RWPE1 (cell line): ENCODE data around the gene RMRP.

ENCODE experiments used
- CTCF ChIA-PET: fragments of 350-600 bp; sonication (Branson Sonifier 250); formaldehyde crosslinking; extraction: SDS; loops from one replicate; lab custom pipeline; 2021; lab: Yijun Ruan, JAX
- POLR2A ChIA-PET: fragments of 400-600 bp; formaldehyde crosslinking; extraction: SDS; loops from one replicate; lab custom pipeline; 2020; ENCODE audit warnings: antibody characterized with exemption; ENCODE audit not compliant: low non-redundant PET; lab: Yijun Ruan, JAX
- DNase-seq: peaks from one replicate; pipeline ENCODE4 v3.0.0; 2012; ENCODE audit warnings: low spot score
- H3K27ac ChIP-seq: fragments of 450-650 bp; 2 replicates; pipeline ENCODE4 v1.5.1; 2017
- TF ChIP-seq, protein P1 (sequence below): fragments of 450-650 bp; conservative IDR thresholded peaks from 2 replicates; pipeline ENCODE4 v1.5.1; 2017; ENCODE audit warnings: low read depth, mild to moderate bottlenecking

Gene RMRP

DNA sequence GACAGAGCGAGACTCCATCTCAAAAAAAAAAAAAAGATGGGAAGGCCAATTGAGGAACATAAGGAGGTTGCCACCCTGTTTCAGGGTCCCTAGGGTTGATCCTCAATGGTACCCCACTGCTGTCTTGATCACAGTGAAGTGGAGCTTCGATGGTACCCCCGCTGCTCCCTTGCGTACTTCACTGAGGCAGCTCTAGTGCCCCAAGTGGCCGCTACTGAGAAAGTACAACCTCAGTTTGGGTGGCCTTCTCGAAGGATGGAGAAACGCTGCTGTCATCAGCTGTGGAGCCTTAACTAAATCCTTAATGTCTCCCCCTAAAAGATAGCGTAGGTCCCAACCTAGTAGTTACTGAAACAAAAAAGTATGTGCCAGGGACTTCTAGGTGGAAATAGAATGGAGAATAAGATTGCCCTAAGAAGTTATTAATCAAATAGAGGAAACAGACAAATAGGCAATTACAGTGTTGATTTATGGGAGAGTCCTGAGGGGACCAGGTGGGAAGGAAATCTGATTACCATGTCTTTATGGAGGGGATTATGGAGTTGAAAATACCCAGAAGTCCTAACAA, 46.5 kb downstream of the RMRP start:
- peak; percentile 18 for DNase-seq
- POLR2A ChIA-PET: no interaction called here
- CTCF ChIA-PET: interaction anchor here (0.6 to 1.1 kb wide), 8 partner anchors 8 to 346 kb away, joined by 3 to 12 read pairs (median 4); no protein-coding TSS in a partner anchor
- TF ChIP-seq, protein P1, sequence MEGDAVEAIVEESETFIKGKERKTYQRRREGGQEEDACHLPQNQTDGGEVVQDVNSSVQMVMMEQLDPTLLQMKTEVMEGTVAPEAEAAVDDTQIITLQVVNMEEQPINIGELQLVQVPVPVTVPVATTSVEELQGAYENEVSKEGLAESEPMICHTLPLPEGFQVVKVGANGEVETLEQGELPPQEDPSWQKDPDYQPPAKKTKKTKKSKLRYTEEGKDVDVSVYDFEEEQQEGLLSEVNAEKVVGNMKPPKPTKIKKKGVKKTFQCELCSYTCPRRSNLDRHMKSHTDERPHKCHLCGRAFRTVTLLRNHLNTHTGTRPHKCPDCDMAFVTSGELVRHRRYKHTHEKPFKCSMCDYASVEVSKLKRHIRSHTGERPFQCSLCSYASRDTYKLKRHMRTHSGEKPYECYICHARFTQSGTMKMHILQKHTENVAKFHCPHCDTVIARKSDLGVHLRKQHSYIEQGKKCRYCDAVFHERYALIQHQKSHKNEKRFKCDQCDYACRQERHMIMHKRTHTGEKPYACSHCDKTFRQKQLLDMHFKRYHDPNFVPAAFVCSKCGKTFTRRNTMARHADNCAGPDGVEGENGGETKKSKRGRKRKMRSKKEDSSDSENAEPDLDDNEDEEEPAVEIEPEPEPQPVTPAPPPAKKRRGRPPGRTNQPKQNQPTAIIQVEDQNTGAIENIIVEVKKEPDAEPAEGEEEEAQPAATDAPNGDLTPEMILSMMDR: peak; percentile 89
- H3K27ac ChIP-seq: no peak overlapping the region

DNA sequence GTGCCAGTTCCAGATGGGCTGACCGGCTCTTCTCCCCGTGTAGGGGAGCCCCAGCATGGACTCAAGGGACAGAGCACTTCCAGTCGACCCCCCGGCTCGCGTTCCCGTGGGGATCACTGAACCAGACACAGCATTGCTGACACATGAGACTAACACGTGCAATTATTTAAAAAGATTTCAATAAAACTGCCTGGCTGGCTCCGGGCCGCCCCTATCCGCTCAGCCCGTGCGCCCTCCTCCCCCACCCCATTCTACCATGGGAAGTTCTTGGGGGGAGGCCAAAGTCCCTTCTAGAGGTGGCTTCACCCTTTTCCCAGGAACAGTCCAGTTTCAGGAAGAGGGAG, 48.0 kb downstream of the RMRP start:
- DNase-seq: no peak
- TF ChIP-seq, protein P1: no peak
- POLR2A ChIA-PET: no interaction called here
- H3K27ac ChIP-seq: peak overlapping the region; percentile 4; the same call in 1 of the 2 replicates
- CTCF ChIA-PET: interaction anchor here (1.2 kb wide), 1 partner anchor 87 kb away, joined by 3 read pairs; no protein-coding TSS in a partner anchor

DNA sequence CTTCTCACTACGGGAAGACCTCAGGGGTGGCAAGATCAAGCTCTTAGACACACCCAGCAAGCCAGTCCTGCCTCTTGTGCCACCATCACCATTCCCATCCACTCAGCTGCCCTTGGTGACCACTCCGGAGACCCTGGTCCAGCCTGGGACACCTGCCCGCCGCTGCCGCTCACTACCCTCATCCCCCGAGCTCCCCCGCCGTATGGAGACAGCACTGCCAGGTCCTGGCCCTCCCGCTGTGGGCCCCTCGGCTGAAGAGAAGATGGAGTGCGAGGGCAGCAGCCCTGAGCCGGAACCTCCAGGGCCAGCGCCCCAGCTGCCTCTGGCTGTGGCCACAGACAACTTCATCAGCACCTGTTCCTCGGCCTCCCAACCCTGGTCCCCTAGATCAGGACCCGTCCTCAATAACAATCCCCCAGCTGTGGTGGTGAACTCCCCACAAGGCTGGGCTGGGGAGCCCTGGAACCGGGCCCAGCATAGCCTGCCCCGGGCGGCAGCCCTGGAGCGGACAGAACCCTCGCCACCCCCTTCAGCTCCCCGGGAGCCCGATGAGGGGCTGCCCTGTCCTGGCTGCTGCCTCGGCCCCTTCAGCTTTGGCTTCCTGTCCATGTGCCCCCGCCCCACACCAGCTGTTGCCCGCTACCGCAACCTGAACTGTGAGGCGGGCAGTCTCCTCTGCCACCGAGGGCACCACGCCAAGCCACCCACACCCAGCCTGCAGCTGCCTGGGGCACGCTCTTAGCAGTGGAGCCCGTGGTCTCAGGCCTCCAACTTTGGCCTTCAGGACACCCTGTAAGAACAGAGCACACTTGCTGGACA, 48.6 kb downstream of the RMRP start:
- TF ChIP-seq, protein P1: no peak
- POLR2A ChIA-PET: no interaction called here
- CTCF ChIA-PET: interaction anchor here (0.6 to 1.2 kb wide), 2 partner anchors 15 to 87 kb away, joined by 3 to 4 read pairs; no protein-coding TSS in a partner anchor
- peak overlapping the region; percentile 4; the same call in 1 of the 2 replicates for H3K27ac ChIP-seq
- DNase-seq: no peak

DNA sequence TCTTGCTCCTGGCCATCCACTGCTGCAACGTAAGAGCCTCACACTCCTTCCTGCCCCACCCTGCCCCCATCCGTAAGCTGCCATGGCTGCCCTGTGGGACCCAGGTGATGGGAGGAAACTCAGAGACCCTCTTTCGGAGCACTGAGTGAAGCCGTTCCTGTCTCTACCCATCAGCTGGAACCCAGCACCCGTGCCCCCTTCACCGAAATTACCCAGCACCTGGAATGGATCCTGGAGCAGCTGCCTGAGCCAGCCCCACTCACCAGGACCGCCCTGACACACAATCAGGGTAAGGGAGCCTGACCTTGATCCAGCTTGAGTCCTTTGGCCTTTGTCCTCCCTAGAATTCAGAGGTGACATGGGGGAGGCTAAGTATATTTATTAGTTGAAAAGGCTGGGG, 49.6 kb downstream of the RMRP start:
- POLR2A ChIA-PET: no interaction called here

More for the DNA sequence above, 49.6 kb downstream of the RMRP start:
- TF ChIP-seq, protein P1: no peak
- DNase-seq: no peak
- CTCF ChIA-PET: interaction anchor here (0.6 kb wide), 1 partner anchor 16 kb away, joined by 4 read pairs; no protein-coding TSS in a partner anchor
- H3K27ac ChIP-seq: no peak overlapping the region
